ENCODE measurements around the gene GNAQ. TPM values are rescaled to one million over a fixed set of nuclear protein-coding genes. Genes with fewer than 3 reads are reported as not detected.

The GNAQ gene
- total RNA-seq, 1 experiment from 2014 or later, result 55.5 TPM

GRCh38 chr9:77853716-77854115, 177.9 kb downstream of the GNAQ start:
- CTCF ChIA-PET, result no interaction called here
- no peak for ATAC-seq
- Mint-ChIP-seq H3K27me3 (ENCODE audit: low read depth) (no peaks in the 10 kb centered on the region), H3K9me3 (peaks cover 4% of the 10 kb centered on the region), H3K4me1 (peaks cover 18% of the 10 kb centered on the region), H3K27ac (no peak overlapping the region), H3K36me3 (no peaks in the 10 kb centered on the region; the same call in 1 of the 2 replicates), H3K4me3 (no peak overlapping the region)
- TF ChIP-seq ZMAT4 (CRISPR knock-in tag; IDR thresholded peaks at IDR 0.05) (no peak), IRF2 (CRISPR knock-in tag; IDR thresholded peaks at IDR 0.05; ENCODE audit: borderline replicate concordance, low read depth) (no peak), ETV6 (CRISPR knock-in tag; IDR thresholded peaks at IDR 0.05) (no peak)
- TF ChIP-seq, protein P1, sequence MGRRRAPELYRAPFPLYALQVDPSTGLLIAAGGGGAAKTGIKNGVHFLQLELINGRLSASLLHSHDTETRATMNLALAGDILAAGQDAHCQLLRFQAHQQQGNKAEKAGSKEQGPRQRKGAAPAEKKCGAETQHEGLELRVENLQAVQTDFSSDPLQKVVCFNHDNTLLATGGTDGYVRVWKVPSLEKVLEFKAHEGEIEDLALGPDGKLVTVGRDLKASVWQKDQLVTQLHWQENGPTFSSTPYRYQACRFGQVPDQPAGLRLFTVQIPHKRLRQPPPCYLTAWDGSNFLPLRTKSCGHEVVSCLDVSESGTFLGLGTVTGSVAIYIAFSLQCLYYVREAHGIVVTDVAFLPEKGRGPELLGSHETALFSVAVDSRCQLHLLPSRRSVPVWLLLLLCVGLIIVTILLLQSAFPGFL (CRISPR knock-in tag; IDR thresholded peaks at IDR 0.05; ENCODE audit: borderline replicate concordance), result no peak
- DNase-seq (ENCODE audit: low spot score), result no peak
- POLR2A ChIA-PET, result no interaction called here

GRCh38 chr9:77851882-77852595, 179.6 kb downstream of the GNAQ start:
- no peak overlapping the region for H3K27ac Mint-ChIP-seq
- no peaks in the 10 kb centered on the region for H3K36me3 Mint-ChIP-seq
- DNase-seq (ENCODE audit: low spot score) (no peak), ATAC-seq (no peak)
- no peaks in the 10 kb centered on the region for H3K27me3 Mint-ChIP-seq (ENCODE audit: low read depth)
- no peak overlapping the region for H3K4me3 Mint-ChIP-seq
- POLR2A ChIA-PET, result no interaction called here
- H3K9me3 Mint-ChIP-seq, result no peaks in the 10 kb centered on the region
- TF ChIP-seq FOXJ3 (CRISPR knock-in tag; IDR thresholded peaks at IDR 0.05; ENCODE audit: borderline replicate concordance) (no peak), TEAD4 (CRISPR knock-in tag; IDR thresholded peaks at IDR 0.05) (no peak)
- H3K4me1 Mint-ChIP-seq, result peaks cover 13% of the 10 kb centered on the region
- CTCF ChIA-PET, result interaction anchor here (1.6 kb wide), 1 partner anchor 10 kb away, joined by 6 read pairs; no protein-coding TSS in a partner anchor

DNA sequence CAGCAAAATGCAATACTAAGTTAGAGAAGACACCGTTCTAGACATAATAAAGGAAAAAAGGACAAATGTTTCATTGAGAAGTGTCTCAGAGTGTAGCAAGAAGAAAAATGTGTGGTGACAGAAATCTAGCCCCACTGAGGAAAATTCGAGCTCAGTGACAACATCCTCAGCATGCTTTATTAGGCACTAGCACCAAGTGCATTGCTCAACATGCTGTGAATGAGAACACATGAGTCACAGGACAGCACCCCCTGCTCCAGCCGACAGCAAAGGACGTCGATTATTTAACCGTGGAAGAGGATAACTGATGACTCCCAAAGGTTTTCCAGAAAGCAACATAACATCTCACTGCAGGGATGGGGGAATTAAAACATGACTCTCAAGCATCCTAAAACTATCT, 182.7 kb downstream of the GNAQ start:
- peaks cover 17% of the 10 kb centered on the region for H3K4me1 Mint-ChIP-seq
- ChIA-PET CTCF (no interaction called here), POLR2A (no interaction called here)
- H3K4me3 Mint-ChIP-seq, result no peak overlapping the region
- TF ChIP-seq, protein P2, sequence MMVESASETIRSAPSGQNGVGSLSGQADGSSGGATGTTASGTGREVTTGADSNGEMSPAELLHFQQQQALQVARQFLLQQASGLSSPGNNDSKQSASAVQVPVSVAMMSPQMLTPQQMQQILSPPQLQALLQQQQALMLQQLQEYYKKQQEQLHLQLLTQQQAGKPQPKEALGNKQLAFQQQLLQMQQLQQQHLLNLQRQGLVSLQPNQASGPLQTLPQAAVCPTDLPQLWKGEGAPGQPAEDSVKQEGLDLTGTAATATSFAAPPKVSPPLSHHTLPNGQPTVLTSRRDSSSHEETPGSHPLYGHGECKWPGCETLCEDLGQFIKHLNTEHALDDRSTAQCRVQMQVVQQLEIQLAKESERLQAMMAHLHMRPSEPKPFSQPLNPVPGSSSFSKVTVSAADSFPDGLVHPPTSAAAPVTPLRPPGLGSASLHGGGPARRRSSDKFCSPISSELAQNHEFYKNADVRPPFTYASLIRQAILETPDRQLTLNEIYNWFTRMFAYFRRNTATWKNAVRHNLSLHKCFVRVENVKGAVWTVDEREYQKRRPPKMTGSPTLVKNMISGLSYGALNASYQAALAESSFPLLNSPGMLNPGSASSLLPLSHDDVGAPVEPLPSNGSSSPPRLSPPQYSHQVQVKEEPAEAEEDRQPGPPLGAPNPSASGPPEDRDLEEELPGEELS (CRISPR knock-in tag; IDR thresholded peaks at IDR 0.05), result no peak
- TF ChIP-seq, protein P3, sequence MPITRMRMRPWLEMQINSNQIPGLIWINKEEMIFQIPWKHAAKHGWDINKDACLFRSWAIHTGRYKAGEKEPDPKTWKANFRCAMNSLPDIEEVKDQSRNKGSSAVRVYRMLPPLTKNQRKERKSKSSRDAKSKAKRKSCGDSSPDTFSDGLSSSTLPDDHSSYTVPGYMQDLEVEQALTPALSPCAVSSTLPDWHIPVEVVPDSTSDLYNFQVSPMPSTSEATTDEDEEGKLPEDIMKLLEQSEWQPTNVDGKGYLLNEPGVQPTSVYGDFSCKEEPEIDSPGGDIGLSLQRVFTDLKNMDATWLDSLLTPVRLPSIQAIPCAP (CRISPR knock-in tag; IDR thresholded peaks at IDR 0.05), result no peak
- TF ChIP-seq, protein P4, sequence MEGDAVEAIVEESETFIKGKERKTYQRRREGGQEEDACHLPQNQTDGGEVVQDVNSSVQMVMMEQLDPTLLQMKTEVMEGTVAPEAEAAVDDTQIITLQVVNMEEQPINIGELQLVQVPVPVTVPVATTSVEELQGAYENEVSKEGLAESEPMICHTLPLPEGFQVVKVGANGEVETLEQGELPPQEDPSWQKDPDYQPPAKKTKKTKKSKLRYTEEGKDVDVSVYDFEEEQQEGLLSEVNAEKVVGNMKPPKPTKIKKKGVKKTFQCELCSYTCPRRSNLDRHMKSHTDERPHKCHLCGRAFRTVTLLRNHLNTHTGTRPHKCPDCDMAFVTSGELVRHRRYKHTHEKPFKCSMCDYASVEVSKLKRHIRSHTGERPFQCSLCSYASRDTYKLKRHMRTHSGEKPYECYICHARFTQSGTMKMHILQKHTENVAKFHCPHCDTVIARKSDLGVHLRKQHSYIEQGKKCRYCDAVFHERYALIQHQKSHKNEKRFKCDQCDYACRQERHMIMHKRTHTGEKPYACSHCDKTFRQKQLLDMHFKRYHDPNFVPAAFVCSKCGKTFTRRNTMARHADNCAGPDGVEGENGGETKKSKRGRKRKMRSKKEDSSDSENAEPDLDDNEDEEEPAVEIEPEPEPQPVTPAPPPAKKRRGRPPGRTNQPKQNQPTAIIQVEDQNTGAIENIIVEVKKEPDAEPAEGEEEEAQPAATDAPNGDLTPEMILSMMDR (IDR thresholded peaks at IDR 0.05), result no peak
- H3K27me3 Mint-ChIP-seq (ENCODE audit: low read depth), result no peaks in the 10 kb centered on the region
- no peak for DNase-seq (ENCODE audit: low spot score)
- peak overlapping the region; percentile 3; the same call in 1 of the 2 replicates for H3K27ac Mint-ChIP-seq
- no peak for ATAC-seq
- H3K36me3 Mint-ChIP-seq, result no peaks in the 10 kb centered on the region
- no peaks in the 10 kb centered on the region for H3K9me3 Mint-ChIP-seq

GRCh38 chr9:77848404-77848803, 183.2 kb downstream of the GNAQ start:
- no peak for TF ChIP-seq ZNF396 (CRISPR knock-in tag; IDR thresholded peaks at IDR 0.05; ENCODE audit: borderline replicate concordance)
- TF ChIP-seq, protein P1 (CRISPR knock-in tag; IDR thresholded peaks at IDR 0.05; ENCODE audit: borderline replicate concordance), result no peak
- peaks cover 20% of the 10 kb centered on the region for H3K4me1 Mint-ChIP-seq
- ATAC-seq, result no peak
- POLR2A ChIA-PET, result no interaction called here
- H3K4me3 Mint-ChIP-seq, result no peak overlapping the region
- no peaks in the 10 kb centered on the region for H3K9me3 Mint-ChIP-seq
- CTCF ChIA-PET, result interaction anchor here (1.0 kb wide), 1 partner anchor 392 kb away, joined by 3 read pairs; no protein-coding TSS in a partner anchor
- no peaks in the 10 kb centered on the region for H3K27me3 Mint-ChIP-seq (ENCODE audit: low read depth)
- H3K27ac Mint-ChIP-seq, result peak overlapping the region; percentile 38; the same call in 1 of the 2 replicates
- H3K36me3 Mint-ChIP-seq, result no peaks in the 10 kb centered on the region
- DNase-seq (ENCODE audit: low spot score), result no peak

All from WTC11 (cell line).